ENCODE results near the gene ARHGAP33.

GRCh38 chr19:35746087-35746462 is 29.3 kb upstream of the ARHGAP33 start:
- TF ChIP-seq POLR2A (IDR thresholded peaks at IDR 0.05), result no peak
- TF ChIP-seq, protein P1, sequence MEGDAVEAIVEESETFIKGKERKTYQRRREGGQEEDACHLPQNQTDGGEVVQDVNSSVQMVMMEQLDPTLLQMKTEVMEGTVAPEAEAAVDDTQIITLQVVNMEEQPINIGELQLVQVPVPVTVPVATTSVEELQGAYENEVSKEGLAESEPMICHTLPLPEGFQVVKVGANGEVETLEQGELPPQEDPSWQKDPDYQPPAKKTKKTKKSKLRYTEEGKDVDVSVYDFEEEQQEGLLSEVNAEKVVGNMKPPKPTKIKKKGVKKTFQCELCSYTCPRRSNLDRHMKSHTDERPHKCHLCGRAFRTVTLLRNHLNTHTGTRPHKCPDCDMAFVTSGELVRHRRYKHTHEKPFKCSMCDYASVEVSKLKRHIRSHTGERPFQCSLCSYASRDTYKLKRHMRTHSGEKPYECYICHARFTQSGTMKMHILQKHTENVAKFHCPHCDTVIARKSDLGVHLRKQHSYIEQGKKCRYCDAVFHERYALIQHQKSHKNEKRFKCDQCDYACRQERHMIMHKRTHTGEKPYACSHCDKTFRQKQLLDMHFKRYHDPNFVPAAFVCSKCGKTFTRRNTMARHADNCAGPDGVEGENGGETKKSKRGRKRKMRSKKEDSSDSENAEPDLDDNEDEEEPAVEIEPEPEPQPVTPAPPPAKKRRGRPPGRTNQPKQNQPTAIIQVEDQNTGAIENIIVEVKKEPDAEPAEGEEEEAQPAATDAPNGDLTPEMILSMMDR (IDR thresholded peaks at IDR 0.05 in 8 of 11, conservative IDR thresholded peaks at IDR 0.05 in 3 of 11), result no peak
